ENCODE measurements around the gene NRSN2. TPM values are rescaled to one million over a fixed set of nuclear protein-coding genes. Genes with fewer than 3 reads are reported as not detected.
"Not testable (repeated sequence)": the region's sequence is repeated elsewhere in the genome, so short reads cannot be mapped to it uniquely, and the experiment has no call there.

NRSN2 gene
- total RNA-seq, 1 experiment from 2014 or later: 28.3 TPM

- H4K20me1 ChIP-seq (ENCODE audit: insufficient read depth, low read depth, low read length): peaks cover 18% of the 10 kb centered on the region
Measured at GRCh38 chr20:381581-382290, 34.8 kb downstream of the NRSN2 start.

DNA sequence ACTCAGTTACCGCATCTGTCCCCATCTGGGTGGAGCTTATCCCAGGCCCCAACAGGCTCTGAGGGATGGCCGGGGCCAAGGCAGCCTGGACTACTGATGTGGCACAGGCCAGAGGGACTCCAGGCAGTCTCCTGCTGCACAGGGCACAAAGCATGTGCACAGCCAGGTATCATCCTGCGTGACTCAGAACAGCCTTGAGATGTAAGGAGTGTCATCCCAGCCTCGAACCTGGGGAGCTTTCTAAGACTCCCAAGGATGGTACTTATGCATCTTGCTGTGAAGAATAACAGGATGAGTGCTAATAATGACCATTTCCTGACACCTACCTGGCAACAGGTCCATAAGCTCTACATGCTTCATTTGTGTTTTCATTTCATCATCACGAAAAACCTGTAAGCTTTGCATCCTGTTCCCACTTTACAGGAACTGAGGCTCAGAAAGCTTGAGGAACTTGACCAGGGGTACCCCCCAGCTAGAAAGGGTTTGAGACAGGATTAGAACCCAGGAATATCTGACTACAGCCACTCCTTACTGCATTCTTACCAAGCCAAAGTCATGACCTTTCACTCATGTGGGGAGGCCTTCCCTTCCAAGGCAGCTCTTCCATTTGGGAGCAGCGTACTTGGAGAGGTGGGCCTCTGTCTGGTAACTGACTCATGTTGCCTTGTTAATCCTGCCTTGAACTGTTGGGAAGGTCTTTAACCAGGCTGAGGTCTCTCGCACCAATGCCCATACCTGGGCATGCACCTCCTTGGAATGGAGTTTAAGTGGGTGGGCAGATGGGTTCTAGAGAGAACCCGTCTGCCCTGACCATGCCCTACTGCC, 35.6 kb downstream of the NRSN2 start:
- Histone ChIP-seq H3K9ac (ENCODE audit: low read length) (peak overlapping the region; percentile 64), H2AFZ (ENCODE audit: low read length) (no peak overlapping the region)

More at GRCh38 chr20:381581-382290, 34.8 kb downstream of the NRSN2 start:
- Histone ChIP-seq H3K9me2 (replicated peaks; ENCODE audit: insufficient read depth, low read length) (no peaks in the 10 kb centered on the region), H3K79me2 (ENCODE audit: low read length) (peaks cover 50% of the 10 kb centered on the region), H3K27me3 (ENCODE audit: low read length) (no peaks in the 10 kb centered on the region), H3K4me2 (ENCODE audit: low read depth, low read length, poor library complexity, severe bottlenecking) (peak overlapping the region; percentile 55), H3K27ac (ENCODE audit: low read length) (peak overlapping the region; percentile 97), H3K9me3 (ENCODE audit: low read length) (no peaks in the 10 kb centered on the region), H3K36me3 (ENCODE audit: insufficient read depth, low read length) (peaks cover 28% of the 10 kb centered on the region), H2AFZ (ENCODE audit: low read length) (no peak overlapping the region; the same call in 1 of the 2 replicates), H3K4me1 (ENCODE audit: low read length) (peaks cover 24% of the 10 kb centered on the region), H3K9ac (ENCODE audit: low read length) (peak overlapping the region; percentile 100), H3K4me3 (ENCODE audit: low read length) (peak overlapping the region; percentile 98)
- peak; percentile 93 for DNase-seq

DNA sequence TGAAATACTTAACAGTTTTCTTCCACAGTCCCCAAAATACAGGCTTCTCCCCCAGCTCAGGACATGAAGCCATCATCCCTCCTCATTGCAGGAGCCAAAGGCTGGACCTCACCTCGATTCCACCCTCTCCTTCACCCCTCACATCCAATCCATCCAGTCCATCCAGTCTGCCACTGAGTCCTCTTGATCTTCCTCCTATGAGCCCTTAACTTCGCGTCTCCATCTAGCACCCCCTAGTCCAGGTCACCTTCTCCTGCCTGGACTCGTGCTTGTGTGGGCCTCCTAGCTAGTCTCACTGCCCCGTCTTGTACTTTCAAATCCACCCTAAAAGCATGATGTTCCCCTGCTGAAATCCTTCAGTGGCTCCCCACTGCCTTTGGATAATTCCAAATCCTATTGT, 37.0 kb downstream of the NRSN2 start:
- H3K36me3 ChIP-seq (ENCODE audit: insufficient read depth, low read length): peaks cover 48% of the 10 kb centered on the region
- no peak overlapping the region for H3K9ac ChIP-seq (ENCODE audit: low read length)
- no peak for DNase-seq
- H3K4me2 ChIP-seq (ENCODE audit: low read depth, low read length, poor library complexity, severe bottlenecking): no peak overlapping the region
- no peaks in the 10 kb centered on the region for H3K9me2 ChIP-seq (replicated peaks; ENCODE audit: insufficient read depth, low read length)
- H3K4me3 ChIP-seq (ENCODE audit: low read length): no peak overlapping the region
- H3K9me3 ChIP-seq (ENCODE audit: low read length): no peaks in the 10 kb centered on the region
- H3K27ac ChIP-seq (ENCODE audit: low read length): peak overlapping the region; percentile 74
- peaks cover 34% of the 10 kb centered on the region for H4K20me1 ChIP-seq (ENCODE audit: insufficient read depth, low read depth, low read length)
- no peak overlapping the region for H2AFZ ChIP-seq (ENCODE audit: low read length)
- peaks cover 65% of the 10 kb centered on the region for H3K79me2 ChIP-seq (ENCODE audit: low read length)
- no peaks in the 10 kb centered on the region for H3K27me3 ChIP-seq (ENCODE audit: low read length)
- H3K4me1 ChIP-seq (ENCODE audit: low read length): peaks cover 36% of the 10 kb centered on the region

More for the DNA sequence above, 35.6 kb downstream of the NRSN2 start:
- no peaks in the 10 kb centered on the region for H3K9me3 ChIP-seq (ENCODE audit: low read length)
- peaks cover 56% of the 10 kb centered on the region for H3K79me2 ChIP-seq (ENCODE audit: low read length)
- peak overlapping the region; percentile 74 for H3K27ac ChIP-seq (ENCODE audit: low read length)
- H3K4me3 ChIP-seq (ENCODE audit: low read length): peak overlapping the region; percentile 98; the same call in 1 of the 2 replicates
- no peaks in the 10 kb centered on the region for H3K9me2 ChIP-seq (replicated peaks; ENCODE audit: insufficient read depth, low read length)
- no peaks in the 10 kb centered on the region for H3K27me3 ChIP-seq (ENCODE audit: low read length)
- peak overlapping the region; percentile 55 for H3K4me2 ChIP-seq (ENCODE audit: low read depth, low read length, poor library complexity, severe bottlenecking)
- H4K20me1 ChIP-seq (ENCODE audit: insufficient read depth, low read depth, low read length): peaks cover 21% of the 10 kb centered on the region
- DNase-seq: no peak
- H3K36me3 ChIP-seq (ENCODE audit: insufficient read depth, low read length): peaks cover 34% of the 10 kb centered on the region
- H3K4me1 ChIP-seq (ENCODE audit: low read length): peaks cover 24% of the 10 kb centered on the region

DNA sequence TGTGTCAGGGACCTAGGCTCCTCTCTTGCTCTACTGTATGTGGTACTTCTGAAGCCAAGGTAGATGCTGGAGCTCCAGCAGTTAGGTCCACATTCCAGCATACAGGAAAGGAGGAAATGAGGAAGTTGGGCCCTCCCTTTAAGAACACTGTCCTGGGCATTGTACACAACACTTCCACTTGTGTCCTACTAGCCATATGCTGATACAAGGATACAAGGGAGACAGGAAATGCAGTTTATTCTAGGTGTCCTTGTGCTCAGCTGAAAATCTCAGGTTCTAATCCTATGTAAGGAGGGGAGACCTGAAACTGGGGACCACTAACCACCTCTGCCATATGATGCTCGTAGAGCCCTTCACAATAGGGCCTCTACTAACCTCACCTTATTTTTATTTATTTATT, 37.8 kb downstream of the NRSN2 start:
- DNase-seq: no peak
- no peak overlapping the region for H2AFZ ChIP-seq (ENCODE audit: low read length)
- peaks cover 38% of the 10 kb centered on the region for H3K4me1 ChIP-seq (ENCODE audit: low read length)
- H3K9ac ChIP-seq (ENCODE audit: low read length): no peak overlapping the region
- H3K36me3 ChIP-seq (ENCODE audit: insufficient read depth, low read length): peaks cover 55% of the 10 kb centered on the region
- H3K27me3 ChIP-seq (ENCODE audit: low read length): no peaks in the 10 kb centered on the region
- no peak overlapping the region for H3K27ac ChIP-seq (ENCODE audit: low read length)
- no peak overlapping the region for H3K4me2 ChIP-seq (ENCODE audit: low read depth, low read length, poor library complexity, severe bottlenecking)
- H4K20me1 ChIP-seq (ENCODE audit: insufficient read depth, low read depth, low read length): peaks cover 36% of the 10 kb centered on the region
- H3K4me3 ChIP-seq (ENCODE audit: low read length): no peak overlapping the region
- no peaks in the 10 kb centered on the region for H3K9me3 ChIP-seq (ENCODE audit: low read length)
- H3K79me2 ChIP-seq (ENCODE audit: low read length): peaks cover 65% of the 10 kb centered on the region
- H3K9me2 ChIP-seq (replicated peaks; ENCODE audit: insufficient read depth, low read length): no peaks in the 10 kb centered on the region

GRCh38 chr20:385448-385847, 38.5 kb downstream of the NRSN2 start:
- H3K4me1 ChIP-seq (ENCODE audit: low read length): peaks cover 33% of the 10 kb centered on the region
- peaks cover 65% of the 10 kb centered on the region for H3K79me2 ChIP-seq (ENCODE audit: low read length)
- H3K27ac ChIP-seq (ENCODE audit: low read length): no peak overlapping the region
- no peak overlapping the region for H2AFZ ChIP-seq (ENCODE audit: low read length)
- H3K4me2 ChIP-seq (ENCODE audit: low read depth, low read length, poor library complexity, severe bottlenecking): no peak overlapping the region
- H3K9me2 ChIP-seq (replicated peaks; ENCODE audit: insufficient read depth, low read length): no peaks in the 10 kb centered on the region
- H3K9ac ChIP-seq (ENCODE audit: low read length): no peak overlapping the region
- no peak overlapping the region for H3K4me3 ChIP-seq (ENCODE audit: low read length)
- H3K9me3 ChIP-seq (ENCODE audit: low read length): no peaks in the 10 kb centered on the region
- H3K36me3 ChIP-seq (ENCODE audit: insufficient read depth, low read length): peaks cover 59% of the 10 kb centered on the region
- peaks cover 36% of the 10 kb centered on the region for H4K20me1 ChIP-seq (ENCODE audit: insufficient read depth, low read depth, low read length)
- no peak for DNase-seq
- no peaks in the 10 kb centered on the region for H3K27me3 ChIP-seq (ENCODE audit: low read length)

DNA sequence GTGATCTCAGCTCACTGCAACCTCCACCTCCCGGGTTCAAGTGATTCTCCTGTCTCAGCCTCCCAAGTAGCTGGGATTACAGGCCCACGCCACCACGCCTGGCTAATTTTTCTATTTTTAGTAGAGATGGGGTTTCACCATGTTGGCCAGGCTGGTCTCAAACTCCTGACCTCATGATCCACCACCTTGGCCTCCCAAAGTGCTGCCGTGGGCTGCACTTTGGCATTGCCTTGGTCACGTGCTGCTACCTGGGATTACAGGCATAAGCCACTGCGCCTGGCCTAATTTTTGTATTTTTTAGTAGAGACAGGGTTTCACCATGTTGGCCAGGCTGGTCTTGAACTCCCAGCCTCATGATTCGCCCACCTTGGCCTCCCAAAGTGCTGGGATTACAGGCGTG, 39.7 kb downstream of the NRSN2 start:
- not testable (repeated sequence) for H3K9me2 ChIP-seq (replicated peaks; ENCODE audit: insufficient read depth, low read length); DNase-seq; H3K4me2 ChIP-seq (ENCODE audit: low read depth, low read length, poor library complexity, severe bottlenecking); H3K27ac ChIP-seq (ENCODE audit: low read length); H3K9ac ChIP-seq (ENCODE audit: low read length); H3K9me3 ChIP-seq (ENCODE audit: low read length); H3K27me3 ChIP-seq (ENCODE audit: low read length); H3K4me3 ChIP-seq (ENCODE audit: low read length); H2AFZ ChIP-seq (ENCODE audit: low read length)
- Histone ChIP-seq H4K20me1 (ENCODE audit: insufficient read depth, low read depth, low read length) (peaks cover 36% of the 10 kb centered on the region), H3K4me1 (ENCODE audit: low read length) (peaks cover 33% of the 10 kb centered on the region), H3K36me3 (ENCODE audit: insufficient read depth, low read length) (peaks cover 66% of the 10 kb centered on the region), H3K79me2 (ENCODE audit: low read length) (peaks cover 58% of the 10 kb centered on the region)

- Histone ChIP-seq H3K4me2 (ENCODE audit: low read depth, low read length, poor library complexity, severe bottlenecking) (no peak overlapping the region), H3K27ac (ENCODE audit: low read length) (no peak overlapping the region), H3K4me1 (ENCODE audit: low read length) (peaks cover 27% of the 10 kb centered on the region), H3K9me2 (replicated peaks; ENCODE audit: insufficient read depth, low read length) (no peaks in the 10 kb centered on the region), H3K4me3 (ENCODE audit: low read length) (no peak overlapping the region), H3K9ac (ENCODE audit: low read length) (no peak overlapping the region), H3K27me3 (ENCODE audit: low read length) (no peaks in the 10 kb centered on the region), H3K79me2 (ENCODE audit: low read length) (peaks cover 51% of the 10 kb centered on the region), H3K9me3 (ENCODE audit: low read length) (no peaks in the 10 kb centered on the region), H3K36me3 (ENCODE audit: insufficient read depth, low read length) (peaks cover 72% of the 10 kb centered on the region), H2AFZ (ENCODE audit: low read length) (no peak overlapping the region), H4K20me1 (ENCODE audit: insufficient read depth, low read depth, low read length) (peaks cover 30% of the 10 kb centered on the region)
- no peak for DNase-seq
Measured at GRCh38 chr20:387520-387919, 40.6 kb downstream of the NRSN2 start.
